GM12878 (cell line): Measurements from ENCODE around the gene PFN4. TPM values are rescaled to one million over a fixed set of nuclear protein-coding genes. Genes with fewer than 3 reads are reported as not detected.

Experiments used
- CEBPZ ChIP-seq: fragments of 150-350 bp; IDR thresholded peaks from 2 replicates; pipeline ENCODE4 v1.6.1; 2016; ENCODE audit warnings: low read depth, low read length
- CREB1 ChIP-seq: IDR thresholded peaks from 2 replicates; pipeline ENCODE4 v1.6.1; 2012; ENCODE audit warnings: low read depth, mild to moderate bottlenecking, inconsistent platforms
- ESRRA ChIP-seq: IDR thresholded peaks from 2 replicates; pipeline ENCODE4 v1.6.1; 2012; ENCODE audit warnings: mild to moderate bottlenecking, low read length, improper control_type of control experiment
- EZH2 ChIP-seq: IDR thresholded peaks from 2 replicates; pipeline ENCODE4 v1.6.1; 2012; ENCODE audit warnings: low read depth, mild to moderate bottlenecking, control low read depth, inconsistent platforms, low read length, borderline replicate concordance; ENCODE audit not compliant: control insufficient read depth
- IKZF1 ChIP-seq: fragments of 450-650 bp; conservative IDR thresholded peaks from 2 replicates; pipeline ENCODE4 v1.6.1; 2017; ENCODE audit warnings: antibody characterized with exemption, mild to moderate bottlenecking
- JUNB ChIP-seq: IDR thresholded peaks from 2 replicates; pipeline ENCODE4 v1.6.1; 2016; ENCODE audit warnings: antibody characterized with exemption, mild to moderate bottlenecking
- MYC ChIP-seq: IDR thresholded peaks from 2 replicates; pipeline ENCODE4 v1.6.1; 2011; ENCODE audit warnings: mild to moderate bottlenecking, low read length, moderate library complexity, inconsistent platforms; ENCODE audit not compliant: insufficient read depth, insufficient replicate concordance, insufficient read length, severe bottlenecking
- NKRF ChIP-seq: fragments of 450-650 bp; conservative IDR thresholded peaks from 2 replicates; pipeline ENCODE4 v1.6.1; 2017; ENCODE audit warnings: mild to moderate bottlenecking, moderate library complexity
- NR2C2 ChIP-seq: IDR thresholded peaks from 2 replicates; pipeline ENCODE4 v1.6.1; 2011; ENCODE audit warnings: borderline replicate concordance, low read depth; ENCODE audit not compliant: control insufficient read depth, insufficient read length
- NR2F1 ChIP-seq: fragments of 450-650 bp; conservative IDR thresholded peaks from 2 replicates; pipeline ENCODE4 v1.6.1; 2017; ENCODE audit warnings: mild to moderate bottlenecking
- POLR2A ChIP-seq: IDR thresholded peaks from 2 replicates; pipeline ENCODE4 v1.6.1; 2011; ENCODE audit warnings: low read depth, mild to moderate bottlenecking, low read length
- RUNX3 ChIP-seq: IDR thresholded peaks from 2 replicates; pipeline ENCODE4 v1.6.1; 2012; ENCODE audit warnings: low read length, inconsistent platforms
- SKIL ChIP-seq: fragments of 450-650 bp; IDR thresholded peaks from 2 replicates; pipeline ENCODE4 v1.6.1; 2017; ENCODE audit warnings: mild to moderate bottlenecking, low read depth, inconsistent platforms; ENCODE audit not compliant: poor library complexity, severe bottlenecking
- SMC3 ChIP-seq: IDR thresholded peaks from 2 replicates; pipeline ENCODE4 v1.6.1; 2011; ENCODE audit warnings: low read length, improper control_type of control experiment, borderline replicate concordance
- SPI1 ChIP-seq: IDR thresholded peaks from 2 replicates; pipeline ENCODE4 v1.6.1; 2011; ENCODE audit warnings: low read depth, mild to moderate bottlenecking, low read length, moderate library complexity, borderline replicate concordance; ENCODE audit not compliant: insufficient read depth
- SREBF1 ChIP-seq: IDR thresholded peaks from 2 replicates; pipeline ENCODE4 v1.6.1; 2012; ENCODE audit warnings: mild to moderate bottlenecking, low read length
- SUZ12 ChIP-seq: fragments of 200-600 bp; sonication (generic); IDR thresholded peaks from one replicate; pipeline ENCODE4 v1.6.1; 2018; ENCODE audit warnings: antibody characterized with exemption, mild to moderate bottlenecking; ENCODE audit not compliant: unreplicated experiment
- USF1 ChIP-seq: IDR thresholded peaks from 2 replicates; pipeline ENCODE4 v1.6.1; 2011; ENCODE audit warnings: borderline replicate concordance, low read depth, mild to moderate bottlenecking, moderate library complexity, mixed read lengths, low read length; ENCODE audit not compliant: insufficient read depth; ENCODE audit errors: extremely low read length
- YY1 ChIP-seq: IDR thresholded peaks from 2 replicates; pipeline ENCODE4 v1.6.1; 2011; ENCODE audit warnings: low read depth, mild to moderate bottlenecking, low read length
- ZBED1 ChIP-seq: IDR thresholded peaks from 2 replicates; pipeline ENCODE4 v1.6.1; 2016; ENCODE audit warnings: borderline replicate concordance
- ZNF274 ChIP-seq: IDR thresholded peaks from one replicate; pipeline ENCODE4 v1.8.0; 2011; ENCODE audit not compliant: insufficient read length, insufficient read depth
- polyA plus RNA-seq, 11 experiments: library from polyadenylated mRNA; depleted of rRNA in 4 of 11; unstranded in 6 of 11; stranded (reverse) in 5 of 11; fragments of >200 nt; fragmentation: Nextera tagmentation in 4 of 11; fragmentation: Illumina TruSeq in 1 of 11; extraction: Ambion mirVana in 4 of 11; extraction: Trizol in 1 of 11; gene quantifications; 1 replicate in 1 of 11; 2 replicates in 10 of 11; pipeline versions ENCODE4 v1.2.1 to v1.2.3, GENCODE V29; 2011 to 2016; ENCODE audit warnings: inconsistent platforms in 2 of 11, missing spikeins in 2 of 11, low read depth in 1 of 11
- total RNA-seq, 4 experiments: library from RNA; depleted of rRNA in 3 of 4; stranded (reverse); fragments of >200 nt in 3 of 4; fragmentation: Illumina TruSeq in 1 of 4; extraction: Trizol in 1 of 4; gene quantifications; 2 replicates each; pipeline versions ENCODE4 v1.2.1 to v1.2.3, GENCODE V29; 2013 to 2021

Gene PFN4
- total and polyA plus RNA-seq, 10 of the 15 experiments (the other 5 are each of a cell fraction or from before 2014, with no cell fraction given) = 0.12 to 2.1 (median 1.0) TPM

GRCh38 chr2:24075915-24076848 is 47.0 kb downstream of the PFN4 start, which contains the start of gene SF3B6 (continued):
- TF ChIP-seq NKRF (peak; percentile 80), SMC3 (no peak), SREBF1 (peak; percentile 83), RUNX3 (peak; percentile 62), NR2C2 (no peak), POLR2A (peak; percentile 94), ZNF274 (no peak), SUZ12 (no peak), YY1 (peak; percentile 91), EZH2 (no peak), SKIL (peak; percentile 75), USF1 (no peak), CEBPZ (no peak), ESRRA (peak; percentile 82; the same call in 1 of the 2 replicates), MYC (peak; percentile 52), SPI1 (peak; percentile 55; the same call in 1 of the 2 replicates), ZBED1 (peak; percentile 57; the same call in 1 of the 2 replicates), JUNB (no peak), IKZF1 (peak; percentile 97), CREB1 (peak; percentile 99), NR2F1 (peak; percentile 51)
